Measurements from ENCODE around the gene SNHG17.

The SNHG17 gene

GRCh38 chr20:38434770-38435554, at the start of gene SNHG17:
Gene SNHG17 (minus strand): TSS chr20:38435328.
- H3K9me3 ChIP-seq (ENCODE audit: control insufficient read depth in 5 of 5, low read length in 5 of 5), result no peaks in the 10 kb centered on the region
- peaks cover 0 to 2% (median 0%) of the 10 kb centered on the region in 5 donors for H3K27me3 ChIP-seq (ENCODE audit: control insufficient read depth in 5 of 5, insufficient read depth in 4 of 5, low read length in 5 of 5)
- peaks cover 4 to 37% (median 24%) of the 10 kb centered on the region in 5 donors for H3K4me1 ChIP-seq (ENCODE audit: control insufficient read depth in 5 of 5, insufficient read depth in 5 of 5, low read length in 5 of 5)
- H3K36me3 ChIP-seq (ENCODE audit: control insufficient read depth in 5 of 5, insufficient read depth in 5 of 5, low read length in 5 of 5), result peaks cover 0 to 37% (median 33%) of the 10 kb centered on the region in 5 donors
- peak within 1 kb of the TSS; percentile 78 to 90 (median 85) for H3K4me3 ChIP-seq (ENCODE audit: low read depth in 1 of 5, low read length in 5 of 5)
- H3K27ac ChIP-seq (ENCODE audit: low read depth, low read length), result peak within 1 kb of the TSS; percentile 86
- peak within 1 kb of the TSS; percentile 87 to 93 (median 89) for H3K9ac ChIP-seq (ENCODE audit: low read length in 5 of 5)

GRCh38 chr20:38479596-38479995, 44.5 kb upstream of the SNHG17 start:
- Histone ChIP-seq H3K4me1 (ENCODE audit: control insufficient read depth in 5 of 5, insufficient read depth in 5 of 5, low read length in 5 of 5) (peaks cover 0 to 7% (median 4%) of the 10 kb centered on the region in 5 donors), H3K9me3 (ENCODE audit: control insufficient read depth in 5 of 5, low read length in 5 of 5) (no peaks in the 10 kb centered on the region), H3K36me3 (ENCODE audit: control insufficient read depth in 5 of 5, insufficient read depth in 5 of 5, low read length in 5 of 5) (peaks cover 0 to 5% (median 0%) of the 10 kb centered on the region in 5 donors), H3K27me3 (ENCODE audit: control insufficient read depth in 5 of 5, insufficient read depth in 4 of 5, low read length in 5 of 5) (no peaks in the 10 kb centered on the region), H3K9ac (ENCODE audit: low read length in 5 of 5) (no peak overlapping the region), H3K27ac (ENCODE audit: low read depth, low read length) (no peak overlapping the region), H3K4me3 (ENCODE audit: low read depth in 1 of 5, low read length in 5 of 5) (no peak overlapping the region)

GRCh38 chr20:38477747-38478146, 42.6 kb upstream of the SNHG17 start:
- Histone ChIP-seq H3K27ac (ENCODE audit: low read depth, low read length) (no peak overlapping the region), H3K9ac (ENCODE audit: low read length in 5 of 5) (no peak overlapping the region), H3K4me3 (ENCODE audit: low read depth in 1 of 5, low read length in 5 of 5) (no peak overlapping the region), H3K9me3 (ENCODE audit: control insufficient read depth in 5 of 5, low read length in 5 of 5) (no peaks in the 10 kb centered on the region), H3K27me3 (ENCODE audit: control insufficient read depth in 5 of 5, insufficient read depth in 4 of 5, low read length in 5 of 5) (no peaks in the 10 kb centered on the region), H3K36me3 (ENCODE audit: control insufficient read depth in 5 of 5, insufficient read depth in 5 of 5, low read length in 5 of 5) (peaks cover 0 to under 1% (median 0%) of the 10 kb centered on the region in 5 donors), H3K4me1 (ENCODE audit: control insufficient read depth in 5 of 5, insufficient read depth in 5 of 5, low read length in 5 of 5) (peaks cover 0 to 23% (median 17%) of the 10 kb centered on the region in 5 donors)

GRCh38 chr20:38473367-38473795, 38.3 kb upstream of the SNHG17 start:
- Histone ChIP-seq H3K9me3 (ENCODE audit: control insufficient read depth in 5 of 5, low read length in 5 of 5) (no peaks in the 10 kb centered on the region), H3K9ac (ENCODE audit: low read length in 5 of 5) (peak overlapping the region; percentile 50 to 94 (median 72)), H3K27me3 (ENCODE audit: control insufficient read depth in 5 of 5, insufficient read depth in 4 of 5, low read length in 5 of 5) (no peaks in the 10 kb centered on the region), H3K27ac (ENCODE audit: low read depth, low read length) (peak overlapping the region; percentile 19), H3K4me3 (ENCODE audit: low read depth in 1 of 5, low read length in 5 of 5) (peak overlapping the region; percentile 74 to 91 (median 77)), H3K4me1 (ENCODE audit: control insufficient read depth in 5 of 5, insufficient read depth in 5 of 5, low read length in 5 of 5) (peaks cover 0 to 28% (median 24%) of the 10 kb centered on the region in 5 donors), H3K36me3 (ENCODE audit: control insufficient read depth in 5 of 5, insufficient read depth in 5 of 5, low read length in 5 of 5) (no peaks in the 10 kb centered on the region)

- H3K9me3 ChIP-seq (ENCODE audit: control insufficient read depth in 5 of 5, low read length in 5 of 5), result no peaks in the 10 kb centered on the region
- peaks cover 0 to 28% (median 24%) of the 10 kb centered on the region in 5 donors for H3K4me1 ChIP-seq (ENCODE audit: control insufficient read depth in 5 of 5, insufficient read depth in 5 of 5, low read length in 5 of 5)
- peak within 1 kb of the TSS; percentile 19 for H3K27ac ChIP-seq (ENCODE audit: low read depth, low read length)
- H3K36me3 ChIP-seq (ENCODE audit: control insufficient read depth in 5 of 5, insufficient read depth in 5 of 5, low read length in 5 of 5), result no peaks in the 10 kb centered on the region
- peak within 1 kb of the TSS; percentile 74 to 91 (median 77) for H3K4me3 ChIP-seq (ENCODE audit: low read depth in 1 of 5, low read length in 5 of 5)
- H3K27me3 ChIP-seq (ENCODE audit: control insufficient read depth in 5 of 5, insufficient read depth in 4 of 5, low read length in 5 of 5), result peaks cover 0 to 2% (median 0%) of the 10 kb centered on the region in 5 donors
- H3K9ac ChIP-seq (ENCODE audit: low read length in 5 of 5), result peak within 1 kb of the TSS; percentile 50 to 94 (median 72)
Measured at GRCh38 chr20:38472513-38473366, 37.6 kb upstream of the SNHG17 start, which contains the start of gene RALGAPB. Gene RALGAPB (plus strand): TSS chr20:38472843. CDS start chr20:38488433, 15,590 bp downstream.

- Histone ChIP-seq H3K27ac (ENCODE audit: low read depth, low read length) (peak overlapping the region; percentile 19), H3K36me3 (ENCODE audit: control insufficient read depth in 5 of 5, insufficient read depth in 5 of 5, low read length in 5 of 5) (no peaks in the 10 kb centered on the region), H3K27me3 (ENCODE audit: control insufficient read depth in 5 of 5, insufficient read depth in 4 of 5, low read length in 5 of 5) (peaks cover 0 to 2% (median 0%) of the 10 kb centered on the region in 5 donors), H3K4me1 (ENCODE audit: control insufficient read depth in 5 of 5, insufficient read depth in 5 of 5, low read length in 5 of 5) (peaks cover 0 to 28% (median 24%) of the 10 kb centered on the region in 5 donors), H3K9ac (ENCODE audit: low read length in 5 of 5) (peak overlapping the region in 2 of 5 donors; percentile 57 to 72), H3K4me3 (ENCODE audit: low read depth in 1 of 5, low read length in 5 of 5) (peak overlapping the region; percentile 74 to 88 (median 77)), H3K9me3 (ENCODE audit: control insufficient read depth in 5 of 5, low read length in 5 of 5) (no peaks in the 10 kb centered on the region)
Measured at GRCh38 chr20:38471987-38472512, 36.9 kb upstream of the SNHG17 start.

GRCh38 chr20:38471245-38471644, 36.1 kb upstream of the SNHG17 start:
- Histone ChIP-seq H3K4me1 (ENCODE audit: control insufficient read depth in 5 of 5, insufficient read depth in 5 of 5, low read length in 5 of 5) (peaks cover 0 to 27% (median 24%) of the 10 kb centered on the region in 5 donors), H3K27me3 (ENCODE audit: control insufficient read depth in 5 of 5, insufficient read depth in 4 of 5, low read length in 5 of 5) (peaks cover 0 to 2% (median 0%) of the 10 kb centered on the region in 5 donors), H3K9ac (ENCODE audit: low read length in 5 of 5) (no peak overlapping the region), H3K36me3 (ENCODE audit: control insufficient read depth in 5 of 5, insufficient read depth in 5 of 5, low read length in 5 of 5) (no peaks in the 10 kb centered on the region), H3K27ac (ENCODE audit: low read depth, low read length) (no peak overlapping the region), H3K4me3 (ENCODE audit: low read depth in 1 of 5, low read length in 5 of 5) (no peak overlapping the region), H3K9me3 (ENCODE audit: control insufficient read depth in 5 of 5, low read length in 5 of 5) (no peaks in the 10 kb centered on the region)

GRCh38 chr20:38466983-38467382, 31.9 kb upstream of the SNHG17 start:
- H3K27ac ChIP-seq (ENCODE audit: low read depth, low read length), result no peak overlapping the region
- H3K4me3 ChIP-seq (ENCODE audit: low read depth in 1 of 5, low read length in 5 of 5), result no peak overlapping the region
- no peaks in the 10 kb centered on the region for H3K9me3 ChIP-seq (ENCODE audit: control insufficient read depth in 5 of 5, low read length in 5 of 5)
- H3K27me3 ChIP-seq (ENCODE audit: control insufficient read depth in 5 of 5, insufficient read depth in 4 of 5, low read length in 5 of 5), result peaks cover 0 to 2% (median 0%) of the 10 kb centered on the region in 5 donors
- H3K4me1 ChIP-seq (ENCODE audit: control insufficient read depth in 5 of 5, insufficient read depth in 5 of 5, low read length in 5 of 5), result peaks cover 0 to 3% (median 1%) of the 10 kb centered on the region in 5 donors
- H3K36me3 ChIP-seq (ENCODE audit: control insufficient read depth in 5 of 5, insufficient read depth in 5 of 5, low read length in 5 of 5), result no peaks in the 10 kb centered on the region
- H3K9ac ChIP-seq (ENCODE audit: low read length in 5 of 5), result no peak overlapping the region

GRCh38 chr20:38466171-38466570, 31.0 kb upstream of the SNHG17 start:
- H3K4me1 ChIP-seq (ENCODE audit: control insufficient read depth in 5 of 5, insufficient read depth in 5 of 5, low read length in 5 of 5), result no peaks in the 10 kb centered on the region
- H3K9ac ChIP-seq (ENCODE audit: low read length in 5 of 5), result no peak overlapping the region
- H3K27ac ChIP-seq (ENCODE audit: low read depth, low read length), result no peak overlapping the region
- H3K9me3 ChIP-seq (ENCODE audit: control insufficient read depth in 5 of 5, low read length in 5 of 5), result no peaks in the 10 kb centered on the region
- H3K27me3 ChIP-seq (ENCODE audit: control insufficient read depth in 5 of 5, insufficient read depth in 4 of 5, low read length in 5 of 5), result peaks cover 0 to 2% (median 0%) of the 10 kb centered on the region in 5 donors
- H3K4me3 ChIP-seq (ENCODE audit: low read depth in 1 of 5, low read length in 5 of 5), result no peak overlapping the region
- H3K36me3 ChIP-seq (ENCODE audit: control insufficient read depth in 5 of 5, insufficient read depth in 5 of 5, low read length in 5 of 5), result no peaks in the 10 kb centered on the region

Measured in subcutaneous abdominal adipose tissue (tissue), 5 donors.